GM19193 (cell line): ENCODE measurements around the gene TMBIM4.

Experiments used
- POLR2A ChIP-seq: IDR thresholded peaks from 4 replicates; pipeline ENCODE4 v1.6.1; 2011; ENCODE audit not compliant: insufficient read depth, insufficient read length; ENCODE audit errors: extremely low read depth

TMBIM4 gene

DNA sequence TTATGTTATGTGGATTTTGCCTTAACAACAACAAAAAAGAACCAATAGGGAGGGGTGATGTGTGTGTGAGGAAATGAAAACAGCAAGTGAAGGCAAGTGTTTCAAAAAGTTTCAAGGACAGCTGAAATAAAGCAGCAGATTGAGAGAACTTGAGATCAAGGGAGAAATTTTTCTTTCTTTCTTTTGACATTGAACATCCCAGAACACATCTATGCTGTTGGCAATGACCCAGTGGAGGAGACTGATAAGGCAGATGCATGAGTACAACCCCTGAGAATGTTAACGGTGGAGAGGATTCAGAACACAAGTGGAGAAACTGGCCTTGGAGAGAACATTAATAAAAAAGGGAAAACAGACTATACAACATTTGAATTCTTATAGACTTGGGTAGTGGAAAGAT, 42.1 kb downstream of the TMBIM4 start:
- TF ChIP-seq POLR2A = no peak

- TF ChIP-seq POLR2A = no peak
These were observed 49.3 kb downstream of the TMBIM4 start for GRCh38 chr12:66120477-66120876.

GRCh38 chr12:66119870-66120241, 49.9 kb downstream of the TMBIM4 start:
- no peak for TF ChIP-seq POLR2A

DNA sequence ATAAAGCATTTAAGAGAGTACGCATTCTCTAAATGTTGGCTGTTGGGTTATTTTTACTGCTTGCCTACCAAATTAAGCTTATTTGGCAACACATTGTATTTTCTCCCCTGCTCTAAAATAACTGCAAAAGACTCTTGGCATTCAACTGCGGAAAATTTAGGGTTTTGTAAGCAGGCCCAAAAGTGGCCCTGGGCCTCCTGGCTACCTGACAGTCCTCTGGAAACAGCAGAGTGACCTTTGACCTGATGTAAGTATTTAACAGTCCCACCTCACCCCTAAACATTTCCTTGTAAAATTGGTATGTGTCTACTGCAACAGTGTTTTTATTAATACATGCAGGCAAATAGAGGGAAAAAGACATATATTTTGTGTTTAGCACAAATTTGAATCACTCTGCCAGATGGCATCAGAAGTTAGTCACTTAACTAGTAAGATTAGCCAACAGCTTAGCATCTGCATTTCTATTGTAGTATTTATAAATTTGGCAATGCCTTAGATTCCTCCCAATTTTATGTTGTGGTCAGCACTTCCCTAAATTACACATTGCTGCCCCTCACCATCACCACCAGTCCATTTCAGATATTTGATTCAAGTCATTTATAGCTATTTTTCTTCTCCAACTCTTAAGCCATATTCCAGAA, 50.4 kb downstream of the TMBIM4 start:
- TF ChIP-seq POLR2A = no peak

- no peak for TF ChIP-seq POLR2A
These were observed 51.4 kb downstream of the TMBIM4 start for GRCh38 chr12:66118240-66118891.

DNA sequence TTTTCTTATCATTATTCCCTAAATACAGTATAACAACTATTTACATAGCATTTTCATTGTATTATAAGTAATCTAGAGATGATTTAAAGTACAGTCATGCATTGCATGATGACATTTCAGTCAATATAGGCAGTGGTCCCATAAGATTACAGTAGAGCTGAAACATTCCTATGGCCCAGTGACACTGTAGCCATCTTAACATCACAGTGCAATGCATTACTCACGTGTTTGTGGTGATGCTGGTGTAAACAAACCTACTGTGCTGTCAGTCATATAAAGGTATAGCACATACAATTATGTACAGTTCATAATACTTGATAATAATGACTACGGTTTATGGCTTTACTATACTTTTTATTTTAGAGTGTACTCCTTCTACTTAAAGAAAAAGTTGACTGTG, 52.6 kb downstream of the TMBIM4 start:
- no peak for TF ChIP-seq POLR2A

GRCh38 chr12:66115071-66115600, 54.7 kb downstream of the TMBIM4 start:
- TF ChIP-seq POLR2A = no peak

DNA sequence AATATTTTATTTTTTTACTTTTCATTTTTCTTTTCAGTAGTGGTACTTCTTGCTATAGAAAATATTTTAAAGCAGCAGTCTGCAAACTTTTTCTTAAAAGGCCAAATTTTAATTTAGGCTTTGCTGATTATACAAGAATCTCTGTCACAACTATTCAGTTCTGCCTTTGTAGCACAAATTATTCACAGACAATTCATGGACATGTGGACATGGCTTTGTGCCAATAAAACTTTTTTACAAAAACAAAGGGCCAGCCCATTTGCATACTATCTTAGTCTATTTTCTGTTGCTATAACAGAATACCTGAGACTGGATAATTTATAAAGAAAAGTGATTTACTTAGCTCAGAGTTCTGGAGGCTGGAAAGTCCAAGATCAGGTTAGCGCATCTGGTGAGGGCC, 56.3 kb downstream of the TMBIM4 start:
- no peak for TF ChIP-seq POLR2A

DNA sequence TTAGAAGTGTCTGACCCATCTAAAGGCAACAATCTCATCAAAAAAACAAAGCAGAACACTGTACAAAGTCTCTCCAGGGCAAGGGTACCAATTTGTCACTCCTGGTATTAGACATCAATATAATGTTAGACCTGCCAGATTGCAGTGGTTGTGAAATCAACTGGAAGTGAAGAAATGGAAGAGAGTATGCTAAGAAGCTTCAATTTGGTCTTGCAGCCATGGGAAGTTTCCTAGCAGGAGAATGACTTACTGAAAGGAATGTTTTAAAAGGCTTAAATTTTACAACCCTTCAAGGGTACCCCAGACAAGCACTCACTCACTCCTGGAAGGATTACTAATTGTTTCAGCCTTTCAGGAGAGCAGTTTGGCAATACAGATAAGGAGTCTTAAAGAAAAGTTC, 58.2 kb downstream of the TMBIM4 start:
- no peak for TF ChIP-seq POLR2A

- no peak for TF ChIP-seq POLR2A
These were observed 60.7 kb downstream of the TMBIM4 start for GRCh38 chr12:66109056-66109455.

DNA sequence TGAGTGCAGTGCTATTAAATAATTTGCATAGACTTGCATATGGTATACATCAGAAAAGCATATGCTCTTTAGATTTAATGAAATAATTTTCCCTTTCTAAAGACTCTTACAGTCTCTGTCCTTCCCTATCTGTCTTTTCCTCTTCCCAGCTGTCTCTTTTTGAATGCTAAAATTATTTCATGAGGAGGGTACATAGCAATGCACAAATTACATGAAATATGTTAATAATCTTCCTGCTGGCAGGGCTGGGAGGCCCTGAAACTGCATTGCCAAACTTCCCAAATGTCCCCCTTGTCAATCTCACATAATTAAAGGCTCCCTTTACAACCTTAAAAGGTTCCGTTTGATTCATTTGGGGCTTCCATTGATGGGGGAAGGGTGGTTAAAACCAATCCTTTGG, 61.4 kb downstream of the TMBIM4 start:
- no peak for TF ChIP-seq POLR2A

GRCh38 chr12:66107451-66107915, 62.3 kb downstream of the TMBIM4 start:
- no peak for TF ChIP-seq POLR2A

DNA sequence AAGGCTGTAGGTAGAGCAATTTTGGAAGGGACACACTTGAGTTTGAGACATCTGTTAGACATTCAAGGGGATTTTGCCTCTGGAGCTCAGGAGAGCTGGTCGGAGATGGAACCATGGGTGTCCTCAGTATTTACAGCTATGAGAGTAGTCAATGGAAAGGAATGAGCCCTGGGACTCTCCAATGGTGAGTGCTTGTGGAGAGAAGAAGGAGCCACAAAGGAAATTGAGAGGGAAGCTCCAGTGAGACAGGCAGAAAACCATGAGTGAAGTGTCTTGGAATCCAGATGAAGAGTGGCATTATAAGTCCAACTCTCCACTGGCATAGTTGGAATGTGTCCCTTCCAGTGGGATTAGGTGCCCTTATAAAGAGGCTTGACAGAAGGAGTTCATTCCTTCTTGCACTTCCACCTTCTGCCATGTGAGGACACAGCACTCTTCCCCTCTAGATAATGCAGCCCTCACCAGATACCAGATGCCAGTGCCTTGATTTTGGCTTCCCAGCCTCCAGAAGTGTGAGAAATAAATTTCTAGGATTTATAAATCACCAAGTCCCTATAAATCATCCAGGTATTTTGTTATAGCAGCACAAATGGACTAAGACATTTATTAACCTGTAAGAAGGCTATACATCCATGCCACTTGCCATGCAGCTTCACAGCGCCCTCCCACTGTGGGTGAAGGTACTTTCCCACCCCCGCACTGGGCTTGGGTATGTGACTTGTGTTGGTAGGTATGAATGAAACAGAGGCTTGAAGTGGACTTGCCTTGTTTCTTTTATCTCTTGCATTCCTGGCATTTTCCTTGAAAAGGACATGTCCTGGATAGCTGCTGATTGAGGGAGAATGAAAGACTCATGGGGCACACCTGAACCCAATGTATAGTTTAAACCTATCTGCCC, 66.5 kb downstream of the TMBIM4 start:
- no peak for TF ChIP-seq POLR2A

DNA sequence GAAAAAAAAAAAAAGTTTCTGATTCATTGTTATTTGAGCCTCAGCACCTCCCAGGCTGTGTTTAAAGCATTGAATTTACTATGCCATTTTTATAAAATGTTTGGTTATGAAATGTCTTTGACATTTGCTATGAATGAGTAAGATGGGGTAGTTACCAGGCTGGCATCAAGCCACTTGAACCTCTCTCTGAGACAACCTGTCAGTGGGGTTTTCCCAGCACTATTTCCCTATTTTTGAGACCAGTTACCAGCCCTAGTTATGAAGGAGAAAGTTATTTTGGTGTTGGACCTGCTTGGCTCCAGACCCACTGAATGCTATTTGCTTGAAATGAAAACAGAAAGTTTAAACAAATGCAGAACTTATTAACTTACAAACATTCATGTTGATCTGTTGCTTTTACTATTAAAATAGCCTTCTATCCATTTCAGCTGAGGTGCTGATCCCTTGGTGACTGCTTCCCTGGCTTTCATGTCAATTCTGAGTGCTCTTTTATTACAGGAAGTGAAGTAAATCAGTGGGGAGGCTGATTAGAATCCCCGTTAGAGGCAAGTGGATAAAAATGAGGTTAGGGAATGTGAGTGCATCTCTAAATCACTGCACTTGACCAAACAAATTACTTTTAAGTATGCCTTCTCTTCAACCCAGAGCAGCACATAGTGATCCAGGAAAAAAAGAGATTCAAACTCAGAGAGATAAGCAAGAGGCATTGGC, 77.1 kb downstream of the TMBIM4 start:
- no peak for TF ChIP-seq POLR2A

DNA sequence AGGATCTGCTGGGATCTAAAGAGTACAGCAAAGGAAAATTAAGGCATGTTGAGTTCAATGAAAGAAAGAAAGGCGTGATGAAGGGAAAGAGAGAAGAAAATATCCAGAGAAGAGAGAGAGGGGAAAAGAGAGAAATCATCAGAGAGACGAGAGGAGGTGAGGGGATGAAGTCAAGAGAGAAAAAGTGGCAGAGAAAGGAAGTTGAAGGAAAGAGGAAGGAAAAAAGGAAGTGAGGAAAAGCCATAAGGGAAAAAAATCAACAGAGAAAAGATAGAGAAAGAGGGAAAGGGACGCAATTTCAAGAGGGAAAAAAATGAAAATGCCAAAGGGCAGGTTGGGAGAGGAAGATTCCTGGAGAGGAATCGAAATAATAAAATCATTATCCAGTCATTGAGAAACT, 79.6 kb downstream of the TMBIM4 start:
- no peak for TF ChIP-seq POLR2A
